GM12892 (cell line): Measurements from ENCODE around the gene MRPS18C. TPM values are rescaled to one million over a fixed set of nuclear protein-coding genes. Genes with fewer than 3 reads are reported as not detected.

Experiments used
- DNase-seq: peaks from one replicate; pipeline ENCODE4 v3.0.0; 2011; ENCODE audit not compliant: insufficient read length
- FAIRE-seq: peaks from 2 replicates; lab custom pipeline; 2011; peaks lifted over from hg19 to GRCh38; lab: Jason Lieb, UNC
- POLR2A ChIP-seq: IDR thresholded peaks from 2 replicates; pipeline ENCODE4 v1.6.1; 2011; ENCODE audit warnings: low read depth, low read length, control low read depth
- POLR2AphosphoS5 ChIP-seq: IDR thresholded peaks from 2 replicates; pipeline ENCODE4 v1.6.1; 2011; ENCODE audit warnings: low read depth, low read length, control low read depth
- TAF1 ChIP-seq: IDR thresholded peaks from 2 replicates; pipeline ENCODE4 v1.6.1; 2011; ENCODE audit warnings: low read depth, mild to moderate bottlenecking, control low read depth, low read length, borderline replicate concordance
- polyA plus RNA-seq: library from polyadenylated mRNA; unstranded; fragments of >200 nt; gene quantifications from one replicate; pipeline ENCODE4 v1.2.1, GENCODE V29; 2012; ENCODE audit warnings: missing spikeins, inconsistent platforms; ENCODE audit not compliant: missing spikeins

The MRPS18C gene
- 47.3 TPM for polyA plus RNA-seq

DNA sequence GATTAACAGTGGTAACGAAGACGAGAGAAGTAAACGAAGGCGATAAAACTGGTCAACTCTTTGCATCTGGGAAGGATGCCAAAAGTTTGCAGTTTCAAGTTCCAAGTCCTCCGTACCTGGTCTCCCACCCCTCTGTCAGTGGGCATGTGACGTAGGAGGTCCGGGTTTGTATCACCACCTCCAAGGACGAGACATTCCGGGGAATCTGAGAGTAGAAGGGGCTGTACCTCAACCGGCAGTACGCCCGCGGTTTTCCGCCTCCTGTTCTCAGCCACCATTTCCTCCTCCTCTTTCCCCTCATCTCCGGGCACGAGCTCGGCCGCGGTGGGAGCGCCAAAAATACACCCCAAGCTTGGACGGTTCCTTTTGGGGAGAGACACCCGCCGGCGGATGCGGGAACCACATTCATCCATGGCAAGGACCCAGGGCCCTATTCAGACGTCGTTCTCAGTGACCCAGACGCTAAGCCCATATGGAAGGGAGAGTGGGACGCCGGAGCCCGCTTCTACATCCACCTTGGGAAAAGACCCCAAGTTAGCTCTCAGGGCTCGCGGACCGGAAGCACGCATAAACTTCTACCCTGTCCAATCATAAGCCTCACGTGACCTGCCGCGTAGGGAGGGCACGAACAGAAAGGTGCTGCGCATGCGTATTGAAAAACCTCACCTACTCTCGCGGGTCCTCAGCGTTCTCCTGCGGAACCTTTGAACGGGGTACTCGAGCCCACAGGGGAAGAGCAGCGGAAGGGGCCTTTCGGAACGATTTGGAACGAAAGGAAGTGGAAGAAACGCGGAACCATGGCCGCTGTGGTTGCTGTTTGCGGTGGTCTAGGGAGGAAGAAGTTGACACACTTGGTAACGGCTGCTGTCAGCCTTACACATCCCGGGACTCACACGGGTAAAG, at the start of gene MRPS18C, which contains the start of gene HELQ:
TSS of gene MRPS18C (plus strand) at position 778 of the 903 bp plus-strand sequence. CDS start at position 798, 20 bp downstream.
TSS of gene HELQ (minus strand) at position 543 of the 903 bp plus-strand sequence. CDS start at position 413, 130 bp downstream.
- DNase-seq (peak; percentile 73), FAIRE-seq (peak; percentile 99)
- peak; percentile 97 for TF ChIP-seq POLR2A
- peak; percentile 94 for TF ChIP-seq POLR2AphosphoS5
- TF ChIP-seq TAF1: peak; percentile 91

DNA sequence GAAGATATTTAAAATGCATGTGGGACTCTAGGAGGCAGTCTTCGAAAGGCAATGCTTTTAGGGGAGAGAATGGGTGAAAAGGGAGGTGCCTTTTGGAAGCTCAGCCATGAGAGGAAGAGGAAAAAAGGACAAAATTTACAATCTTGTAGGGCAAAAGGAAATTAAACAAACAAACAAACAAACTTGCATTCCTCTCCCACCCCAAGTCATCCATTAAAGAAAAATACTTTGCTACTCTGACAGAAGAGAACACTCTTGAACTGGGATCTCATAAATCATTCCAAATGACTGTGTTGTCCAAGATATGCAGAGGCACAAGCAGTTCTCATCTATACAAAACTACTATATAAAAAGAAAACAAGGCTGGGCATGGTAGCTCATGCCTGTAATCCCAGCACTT, 47.0 kb upstream of the MRPS18C start:
- DNase-seq: no peak
- no peak for TF ChIP-seq POLR2A
- no peak for TF ChIP-seq TAF1
- TF ChIP-seq POLR2AphosphoS5: no peak
- no peak for FAIRE-seq

- TF ChIP-seq POLR2A (no peak), POLR2AphosphoS5 (no peak), TAF1 (no peak)
- no peak for FAIRE-seq
- DNase-seq: no peak
These were observed 42.2 kb upstream of the MRPS18C start for GRCh38 chr4:83413676-83414075.

DNA sequence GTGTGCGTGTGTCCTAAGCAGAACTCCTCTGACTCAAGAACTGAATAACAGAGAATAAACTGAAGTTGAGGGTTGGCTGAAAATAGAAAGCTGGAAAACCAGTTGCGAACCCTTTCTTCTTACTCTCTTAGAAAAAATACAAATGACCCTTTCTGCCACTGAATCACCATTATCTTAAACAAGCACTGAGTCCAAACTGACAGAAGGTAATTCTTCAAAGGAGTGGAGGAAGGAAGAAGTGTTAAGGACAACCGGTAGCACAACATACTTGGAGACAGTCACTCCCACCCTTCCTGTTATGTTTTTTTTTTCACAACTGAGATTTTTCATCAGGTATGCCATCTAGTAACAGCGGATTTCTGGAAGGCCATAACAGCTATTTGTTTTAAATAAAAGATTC, 38.3 kb upstream of the MRPS18C start:
- DNase-seq (no peak), FAIRE-seq (no peak)
- TF ChIP-seq TAF1: no peak
- TF ChIP-seq POLR2A: no peak
- no peak for TF ChIP-seq POLR2AphosphoS5

GRCh38 chr4:83418211-83418610, 37.6 kb upstream of the MRPS18C start:
- FAIRE-seq (no peak), DNase-seq (no peak)
- TF ChIP-seq POLR2AphosphoS5 (no peak), TAF1 (no peak), POLR2A (no peak)

DNA sequence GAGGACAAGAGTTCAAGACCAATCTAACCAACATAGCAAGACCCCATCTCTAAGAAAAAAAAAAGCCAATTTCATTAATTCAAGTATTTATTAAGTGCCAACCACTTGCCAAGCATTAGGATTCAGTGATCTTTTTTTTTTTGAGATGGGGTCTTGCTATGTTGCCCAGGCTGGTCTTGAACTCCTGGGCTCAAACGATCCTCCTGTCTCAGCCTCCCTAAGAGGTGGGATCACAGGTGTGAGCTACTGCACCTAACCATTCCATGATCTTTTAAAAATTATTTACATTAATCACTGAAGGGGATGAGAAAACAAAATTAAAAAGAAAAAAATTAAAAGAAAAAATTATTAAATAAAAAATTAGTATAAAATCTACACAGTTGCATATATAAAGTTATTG, 24.7 kb upstream of the MRPS18C start:
- no peak for TF ChIP-seq TAF1
- no peak for TF ChIP-seq POLR2AphosphoS5
- TF ChIP-seq POLR2A: no peak
- FAIRE-seq (no peak), DNase-seq (no peak)

GRCh38 chr4:83436680-83437079, 19.2 kb upstream of the MRPS18C start:
- DNase-seq (no peak), FAIRE-seq (no peak)
- no peak for TF ChIP-seq POLR2A
- TF ChIP-seq POLR2AphosphoS5: no peak
- no peak for TF ChIP-seq TAF1

DNA sequence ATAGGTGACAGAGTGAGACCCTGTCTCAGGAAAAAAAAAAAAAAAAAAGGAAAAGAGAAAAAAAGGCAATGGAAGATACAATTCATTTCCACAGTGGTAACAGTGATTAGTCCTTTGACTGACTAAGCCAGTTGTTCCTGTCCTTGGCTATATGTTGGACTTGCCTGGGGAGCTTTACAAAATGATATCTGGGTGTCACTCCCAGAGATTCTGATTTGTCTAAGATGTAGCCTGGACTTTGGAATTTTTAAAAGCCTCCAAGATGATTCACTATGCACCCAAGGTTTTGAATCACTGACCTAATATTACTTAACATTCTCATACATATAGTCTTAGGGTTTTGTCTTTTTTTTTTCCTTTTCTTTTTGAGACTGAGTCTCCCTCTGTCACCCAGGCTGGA, 17.1 kb upstream of the MRPS18C start:
- DNase-seq (no peak), FAIRE-seq (no peak)
- TF ChIP-seq TAF1: no peak
- TF ChIP-seq POLR2A: no peak
- TF ChIP-seq POLR2AphosphoS5: no peak

DNA sequence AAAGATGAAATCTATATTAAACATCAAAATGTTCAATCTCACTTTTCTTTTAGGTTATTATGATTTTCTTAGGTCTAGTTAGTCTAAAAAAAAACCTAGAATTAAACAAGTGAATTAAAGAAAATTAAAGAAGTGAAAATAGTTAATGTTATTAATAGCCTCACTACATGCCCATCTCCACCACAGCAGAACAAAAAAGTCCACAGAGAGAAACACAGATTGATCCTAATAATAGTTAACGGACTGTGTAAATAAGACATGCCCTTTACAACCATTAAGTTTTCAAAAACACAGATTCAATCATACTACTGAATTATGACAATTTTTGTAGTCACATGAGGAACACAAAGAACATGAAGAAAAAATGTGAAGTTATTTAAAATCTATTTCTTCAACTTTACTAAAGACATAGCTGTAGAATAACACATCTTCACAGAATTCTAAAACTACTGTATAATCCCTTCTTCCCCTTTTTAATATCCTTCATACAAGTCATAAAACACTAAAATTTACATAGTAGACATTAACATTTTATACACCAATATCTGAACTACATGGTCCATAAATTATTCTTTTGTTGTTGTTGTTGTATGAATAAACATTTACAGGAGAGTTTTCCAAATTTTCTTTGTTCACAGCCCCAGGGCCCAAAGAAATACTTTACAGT, 15.6 kb upstream of the MRPS18C start:
- DNase-seq: no peak
- no peak for FAIRE-seq
- no peak for TF ChIP-seq POLR2AphosphoS5
- TF ChIP-seq POLR2A: no peak
- TF ChIP-seq TAF1: no peak

GRCh38 chr4:83440899-83441298, 15.0 kb upstream of the MRPS18C start:
- TF ChIP-seq POLR2AphosphoS5: no peak
- no peak for TF ChIP-seq TAF1
- TF ChIP-seq POLR2A: no peak
- DNase-seq (no peak), FAIRE-seq (no peak)

GRCh38 chr4:83449009-83449408, 6.8 kb upstream of the MRPS18C start:
- DNase-seq (no peak), FAIRE-seq (no peak)
- TF ChIP-seq POLR2AphosphoS5 (no peak), POLR2A (no peak), TAF1 (no peak)

DNA sequence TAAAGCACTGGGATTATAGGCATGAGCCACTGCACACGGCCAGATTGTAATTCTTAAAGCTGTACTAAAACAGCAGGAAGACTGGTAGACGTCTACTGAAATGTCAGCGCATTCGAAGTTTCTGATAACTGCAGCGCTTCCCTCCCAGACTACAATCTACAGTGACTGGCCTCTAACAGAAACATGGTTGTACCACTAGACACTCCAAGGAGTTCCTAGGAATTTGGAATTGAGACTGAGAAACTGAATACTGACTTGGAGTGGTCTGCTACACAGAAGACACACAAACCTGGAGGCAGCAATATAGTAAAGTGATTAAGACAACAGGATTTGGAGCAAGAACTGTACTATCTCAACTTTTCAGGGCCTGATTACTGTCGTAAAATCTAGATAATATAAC, 1.2 kb upstream of the MRPS18C start:
- no peak for TF ChIP-seq TAF1
- TF ChIP-seq POLR2A: no peak
- TF ChIP-seq POLR2AphosphoS5: no peak

More for the DNA sequence above, 1.2 kb upstream of the MRPS18C start:
- DNase-seq (no peak), FAIRE-seq (no peak)
